Central memory CD8-positive, alpha-beta T cell (primary cell): ENCODE results near the gene PREPL.

Experiments
- ATAC-seq: fragments of 150-1000 bp; cut with Tn5 transposase; replicated peaks from 2 replicates; pipeline ENCODE4 v1.10.0; 2022; ENCODE audit warnings: mild to moderate bottlenecking, moderate FRiP score, moderate number of reproducible peaks; ENCODE audit not compliant: poor library complexity, severe bottlenecking; ENCODE audit errors: extremely low read depth
- DNase-seq, 2 donors: peaks; one replicate each; pipeline ENCODE4 v3.0.0; 2021; ENCODE audit warnings: low spot score in 2 of 2
- H3K27ac Mint-ChIP-seq: one replicate; pipeline ENCODE4 v1.8.0; 2022; ENCODE audit warnings: low read depth, mild to moderate bottlenecking, moderate library complexity, mixed read lengths
- H3K27me3 Mint-ChIP-seq: one replicate; pipeline ENCODE4 v1.8.0; 2022; ENCODE audit warnings: mixed read lengths
- H3K36me3 Mint-ChIP-seq: one replicate; pipeline ENCODE4 v1.8.0; 2022; ENCODE audit warnings: mild to moderate bottlenecking, moderate library complexity, mixed read lengths; ENCODE audit not compliant: insufficient read depth
- H3K4me1 Mint-ChIP-seq: one replicate; pipeline ENCODE4 v1.8.0; 2022; ENCODE audit warnings: mixed read lengths
- H3K4me3 Mint-ChIP-seq: one replicate; pipeline ENCODE4 v1.8.0; 2022; ENCODE audit warnings: mild to moderate bottlenecking, moderate library complexity, mixed read lengths
- H3K9me3 Mint-ChIP-seq: one replicate; pipeline ENCODE4 v1.8.0; 2022; ENCODE audit warnings: mixed read lengths

Gene PREPL

GRCh38 chr2:44286119-44286883 lies 75.0 kb downstream of the PREPL start:
- H3K9me3 Mint-ChIP-seq: no peaks in the 10 kb centered on the region
- ATAC-seq (no peak), DNase-seq (no peak)
- H3K36me3 Mint-ChIP-seq: peaks cover under 1% of the 10 kb centered on the region
- H3K27ac Mint-ChIP-seq: no peak overlapping the region
- no peaks in the 10 kb centered on the region for H3K4me1 Mint-ChIP-seq
- peaks cover 14% of the 10 kb centered on the region for H3K27me3 Mint-ChIP-seq
- no peak overlapping the region for H3K4me3 Mint-ChIP-seq

- H3K9me3 Mint-ChIP-seq: no peaks in the 10 kb centered on the region
- no peak for ATAC-seq
- H3K36me3 Mint-ChIP-seq: peaks cover 2% of the 10 kb centered on the region
- H3K4me3 Mint-ChIP-seq: no peak overlapping the region
- H3K4me1 Mint-ChIP-seq: no peaks in the 10 kb centered on the region
- no peak for DNase-seq
- H3K27ac Mint-ChIP-seq: no peak overlapping the region
- peaks cover 16% of the 10 kb centered on the region for H3K27me3 Mint-ChIP-seq
These were observed 76.1 kb downstream of the PREPL start for GRCh38 chr2:44285174-44285573.

DNA sequence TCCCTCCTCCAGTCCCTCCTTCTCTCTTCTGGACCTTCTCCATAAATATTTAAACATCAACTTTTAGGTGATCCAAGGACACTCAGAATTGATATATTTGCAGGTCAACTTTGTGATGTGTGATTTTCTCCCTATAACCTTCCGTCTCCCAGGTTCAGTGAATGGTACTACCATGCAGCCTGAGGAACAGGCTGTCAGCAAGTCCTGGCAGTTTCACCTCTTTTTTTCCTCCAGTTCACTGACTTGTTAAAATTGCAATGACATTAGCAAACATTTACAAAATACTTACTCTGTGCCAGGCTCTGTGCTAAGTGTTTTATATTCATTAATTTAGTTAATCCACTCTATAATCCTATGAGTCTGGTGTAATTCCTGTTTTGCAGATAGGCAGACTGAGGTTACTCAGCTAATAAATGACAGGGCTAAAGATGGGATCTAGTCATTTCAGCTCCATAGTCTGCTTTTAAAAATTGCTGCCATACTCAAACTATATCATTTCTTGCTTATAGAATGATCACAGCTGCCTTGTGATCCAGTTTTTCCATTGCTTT lies 78.1 kb downstream of the PREPL start:
- H3K27me3 Mint-ChIP-seq: peaks cover 26% of the 10 kb centered on the region
- H3K36me3 Mint-ChIP-seq: peaks cover 2% of the 10 kb centered on the region
- no peak for ATAC-seq
- no peaks in the 10 kb centered on the region for H3K4me1 Mint-ChIP-seq
- DNase-seq: no peak
- no peak overlapping the region for H3K27ac Mint-ChIP-seq
- no peak overlapping the region for H3K4me3 Mint-ChIP-seq
- H3K9me3 Mint-ChIP-seq: no peaks in the 10 kb centered on the region

DNA sequence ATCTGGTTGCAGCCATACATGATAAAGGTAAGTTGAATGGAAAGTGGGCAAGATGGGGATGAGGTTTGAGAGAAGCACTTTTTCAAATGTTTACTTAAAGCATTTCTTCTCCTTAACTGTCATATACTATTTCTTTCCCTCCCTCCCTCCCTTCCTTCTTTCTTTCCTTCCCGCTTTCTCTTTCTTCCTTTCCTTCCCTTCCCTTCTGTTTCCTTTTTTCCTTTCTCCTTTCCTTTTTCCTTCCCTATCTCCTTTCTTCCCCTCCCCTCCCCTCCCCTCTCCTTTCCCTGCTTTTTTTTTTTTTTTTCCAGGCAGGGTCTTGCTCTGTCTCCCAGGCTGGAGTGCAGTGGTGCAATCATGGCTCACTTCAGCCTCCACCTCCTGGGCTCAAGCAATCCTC lies 80.4 kb downstream of the PREPL start:
- H3K9me3 Mint-ChIP-seq: no peaks in the 10 kb centered on the region
- H3K4me1 Mint-ChIP-seq: no peaks in the 10 kb centered on the region
- ATAC-seq (no peak), DNase-seq (no peak)
- H3K27me3 Mint-ChIP-seq: peaks cover 26% of the 10 kb centered on the region
- H3K27ac Mint-ChIP-seq: no peak overlapping the region
- H3K36me3 Mint-ChIP-seq: peaks cover 2% of the 10 kb centered on the region
- H3K4me3 Mint-ChIP-seq: no peak overlapping the region

- Mint-ChIP-seq H3K27me3 (peaks cover 24% of the 10 kb centered on the region), H3K4me1 (no peaks in the 10 kb centered on the region), H3K36me3 (peaks cover 2% of the 10 kb centered on the region), H3K4me3 (no peak overlapping the region), H3K9me3 (no peaks in the 10 kb centered on the region), H3K27ac (no peak overlapping the region)
- DNase-seq (no peak), ATAC-seq (no peak)
These were observed 83.8 kb downstream of the PREPL start for GRCh38 chr2:44277541-44277940.

GRCh38 chr2:44275927-44276303 lies 85.4 kb downstream of the PREPL start:
- Mint-ChIP-seq H3K27ac (no peak overlapping the region), H3K36me3 (no peaks in the 10 kb centered on the region), H3K27me3 (peaks cover 10% of the 10 kb centered on the region), H3K9me3 (no peaks in the 10 kb centered on the region), H3K4me1 (no peaks in the 10 kb centered on the region), H3K4me3 (no peak overlapping the region)
- DNase-seq: no peak
- ATAC-seq: no peak

- H3K4me1 Mint-ChIP-seq: no peaks in the 10 kb centered on the region
- no peaks in the 10 kb centered on the region for H3K9me3 Mint-ChIP-seq
- no peaks in the 10 kb centered on the region for H3K36me3 Mint-ChIP-seq
- no peak overlapping the region for H3K27ac Mint-ChIP-seq
- no peak overlapping the region for H3K4me3 Mint-ChIP-seq
- DNase-seq (no peak), ATAC-seq (no peak)
- no peaks in the 10 kb centered on the region for H3K27me3 Mint-ChIP-seq
These were observed 87.7 kb downstream of the PREPL start for GRCh38 chr2:44273596-44273995.

- no peaks in the 10 kb centered on the region for H3K36me3 Mint-ChIP-seq
- no peak overlapping the region for H3K27ac Mint-ChIP-seq
These were observed 88.2 kb downstream of the PREPL start for GRCh38 chr2:44273076-44273475.

GRCh38 chr2:44271296-44271695 lies 90.0 kb downstream of the PREPL start:
- Mint-ChIP-seq H3K36me3 (no peaks in the 10 kb centered on the region), H3K27ac (no peak overlapping the region), H3K9me3 (no peaks in the 10 kb centered on the region), H3K4me3 (no peak overlapping the region), H3K27me3 (no peaks in the 10 kb centered on the region), H3K4me1 (no peaks in the 10 kb centered on the region)
- no peak for DNase-seq
- ATAC-seq: no peak

More at GRCh38 chr2:44273076-44273475, 88.2 kb downstream of the PREPL start:
- DNase-seq: no peak
- no peaks in the 10 kb centered on the region for H3K27me3 Mint-ChIP-seq
- no peak for ATAC-seq
- H3K4me3 Mint-ChIP-seq: no peak overlapping the region
- no peaks in the 10 kb centered on the region for H3K9me3 Mint-ChIP-seq
- H3K4me1 Mint-ChIP-seq: no peaks in the 10 kb centered on the region

GRCh38 chr2:44269831-44270230 lies 91.5 kb downstream of the PREPL start:
- H3K4me1 Mint-ChIP-seq: no peaks in the 10 kb centered on the region
- no peaks in the 10 kb centered on the region for H3K36me3 Mint-ChIP-seq
- DNase-seq: no peak
- no peak overlapping the region for H3K4me3 Mint-ChIP-seq
- no peaks in the 10 kb centered on the region for H3K27me3 Mint-ChIP-seq
- H3K27ac Mint-ChIP-seq: no peak overlapping the region
- H3K9me3 Mint-ChIP-seq: no peaks in the 10 kb centered on the region
- ATAC-seq: no peak

- DNase-seq (no peak), ATAC-seq (no peak)
- Mint-ChIP-seq H3K4me3 (no peak overlapping the region), H3K27ac (no peak overlapping the region), H3K27me3 (no peaks in the 10 kb centered on the region), H3K9me3 (no peaks in the 10 kb centered on the region), H3K4me1 (no peaks in the 10 kb centered on the region), H3K36me3 (no peaks in the 10 kb centered on the region)
These were observed 93.3 kb downstream of the PREPL start for GRCh38 chr2:44267796-44268648.
